ENCODE results near the gene NDRG3.

NDRG3 gene

DNA sequence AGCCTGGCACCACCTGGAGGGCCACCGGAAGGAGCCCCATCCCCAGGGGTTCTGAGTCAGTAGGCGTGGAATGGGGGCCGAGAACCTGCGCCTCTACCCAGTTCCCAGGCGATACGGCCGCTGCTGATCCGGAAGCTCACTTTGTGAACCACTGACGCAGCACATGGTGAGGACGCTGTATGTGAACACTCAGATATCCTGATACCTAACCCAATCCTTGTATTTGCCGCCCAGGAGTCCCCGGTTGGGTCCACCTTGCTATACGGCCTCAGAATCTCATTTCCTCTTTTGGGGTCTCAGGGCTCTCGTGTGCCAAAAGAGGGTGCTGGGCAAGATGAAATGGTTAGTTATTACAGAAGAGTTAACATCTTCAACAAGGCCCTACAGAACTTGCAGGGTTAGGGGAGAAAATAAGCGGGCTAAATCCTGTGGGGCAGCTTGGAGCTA is 140.9 kb downstream of the NDRG3 start:
- DNase-seq, result peak; percentile 48

Measured in activated CD4-positive, alpha-beta T cell treated with anti-CD3 and anti-CD28 coated beads, Interleukin-2, amount 50 U/mL, for 1 hour (primary cell).